Tibial nerve (tissue), 4 donors: Measurements from ENCODE around the gene CLEC17A.
A peak's percentile ranks its signal among the peaks of the same experiment; 100 is the strongest.
"Not testable (repeated sequence)": the region's sequence is repeated elsewhere in the genome, so short reads cannot be mapped to it uniquely, and the experiment has no call there.

ENCODE experiments used
- CTCF ChIP-seq, 5 experiments: fragments of 200-600 bp in 3 of 5; fragments of 450-650 bp in 2 of 5; sonication (generic) in 3 of 5; IDR thresholded peaks; one replicate each; pipeline ENCODE4 v1.5.1; 2016 to 2019; ENCODE audit warnings: antibody characterized with exemption in 5 of 5, mild to moderate bottlenecking in 3 of 5, moderate library complexity in 2 of 5
- EP300 ChIP-seq, 2 donors: sonication (generic); formaldehyde crosslinking; IDR thresholded peaks; one replicate each; pipeline ENCODE4 v1.6.1; 2017; ENCODE audit warnings: antibody characterized with exemption in 2 of 2, mild to moderate bottlenecking in 1 of 2
- POLR2A ChIP-seq, 2 donors: fragments of 450-650 bp; IDR thresholded peaks; one replicate each; pipeline ENCODE4 v1.6.1; 2017; ENCODE audit warnings: antibody characterized with exemption in 2 of 2, mild to moderate bottlenecking in 2 of 2, moderate library complexity in 2 of 2

- not testable (repeated sequence) for TF ChIP-seq POLR2A, EP300 (IDR thresholded peaks at IDR 0.05)
- TF ChIP-seq CTCF (IDR thresholded peaks at IDR 0.05), result peak in 1 of 5 experiments; percentile 10
Measured at GRCh38 chr19:14551134-14552005, 31.5 kb upstream of the CLEC17A start.
